Measurements from ENCODE around the gene IL36RN.
"Not testable (repeated sequence)": the region's sequence is repeated elsewhere in the genome, so short reads cannot be mapped to it uniquely, and the experiment has no call there.

Gene IL36RN

GRCh38 chr2:113075600-113075999 lies 16.6 kb downstream of the IL36RN start:
- DNase-seq, result no peak

- no peak for DNase-seq
Observed at GRCh38 chr2:113076954-113077669, 18.1 kb downstream of the IL36RN start.

- no peak for DNase-seq
Observed at GRCh38 chr2:113077921-113078320, 18.9 kb downstream of the IL36RN start.

- no peak for DNase-seq
Observed at GRCh38 chr2:113078350-113078839, 19.4 kb downstream of the IL36RN start.

- DNase-seq, result no peak
Observed at GRCh38 chr2:113079131-113079530, 20.1 kb downstream of the IL36RN start.

- peak; percentile 34 for DNase-seq
Observed at GRCh38 chr2:113080134-113080533, 21.1 kb downstream of the IL36RN start.

- DNase-seq, result no peak
Observed at GRCh38 chr2:113081488-113082210, 22.7 kb downstream of the IL36RN start.

- no peak for DNase-seq
Observed at GRCh38 chr2:113083296-113083695, 24.3 kb downstream of the IL36RN start.

- DNase-seq, result peak; percentile 28
Observed at GRCh38 chr2:113084249-113085000, 25.4 kb downstream of the IL36RN start.

GRCh38 chr2:113085542-113085941 lies 26.5 kb downstream of the IL36RN start:
- DNase-seq, result no peak

GRCh38 chr2:113088213-113088992 lies 29.4 kb downstream of the IL36RN start:
- DNase-seq, result no peak

- no peak for DNase-seq
Observed at GRCh38 chr2:113089916-113090315, 30.9 kb downstream of the IL36RN start.

- DNase-seq, result no peak
Observed at GRCh38 chr2:113091231-113091896, 32.4 kb downstream of the IL36RN start.

GRCh38 chr2:113092864-113093612 lies 34.0 kb downstream of the IL36RN start:
- no peak for DNase-seq

GRCh38 chr2:113093613-113093977 lies 34.6 kb downstream of the IL36RN start:
- no peak for DNase-seq

- not testable (repeated sequence) for DNase-seq
Observed at GRCh38 chr2:113096306-113096705, 37.3 kb downstream of the IL36RN start.

GRCh38 chr2:113096842-113097618 lies 38.0 kb downstream of the IL36RN start:
- not testable (repeated sequence) for DNase-seq

GRCh38 chr2:113098041-113098440 lies 39.0 kb downstream of the IL36RN start:
- peak; percentile 39 for DNase-seq

GRCh38 chr2:113098532-113098931 lies 39.5 kb downstream of the IL36RN start:
- DNase-seq, result no peak

GRCh38 chr2:113102133-113102532 lies 43.1 kb downstream of the IL36RN start:
- DNase-seq, result no peak

GRCh38 chr2:113103277-113103676 lies 44.3 kb downstream of the IL36RN start:
- no peak for DNase-seq
